ENCODE data around the gene KRTAP5-11. TPM values are rescaled to one million over a fixed set of nuclear protein-coding genes. Genes with fewer than 3 reads are reported as not detected.
A peak's percentile ranks its signal among the peaks of the same experiment; 100 is the strongest.
"Not testable (repeated sequence)": the region's sequence is repeated elsewhere in the genome, so short reads cannot be mapped to it uniquely, and the experiment has no call there.

Gene KRTAP5-11
- total RNA-seq, 1 experiment from 2014 or later, result not detected

GRCh38 chr11:71581826-71582225 is 849 bp downstream of the KRTAP5-11 start:
- H3K36me3 ChIP-seq (ENCODE audit: control insufficient read depth, insufficient read depth, low read length), result no peaks in the 10 kb centered on the region
- no peak overlapping the region for H3K4me3 Mint-ChIP-seq (ENCODE audit: unreplicated experiment)
- no peak for DNase-seq
- H3K9me3 ChIP-seq, result no peaks in the 10 kb centered on the region
- peaks cover 2% of the 10 kb centered on the region for H3K27me3 Mint-ChIP-seq (ENCODE audit: insufficient read depth, unreplicated experiment)
- POLR2A ChIA-PET, result interaction anchor here (0.6 kb wide), 1 partner anchor 330 kb away, joined by 3 read pairs; no protein-coding TSS in a partner anchor
- no peak overlapping the region for H3K27ac Mint-ChIP-seq (ENCODE audit: unreplicated experiment)
- peaks cover 29% of the 10 kb centered on the region for H3K4me1 ChIP-seq
- no peaks in the 10 kb centered on the region for H3K9me3 Mint-ChIP-seq (ENCODE audit: unreplicated experiment)
- CTCF ChIA-PET, result interaction anchor here (0.6 kb wide), 1 partner anchor 129 kb away, joined by 4 read pairs; the partner anchor contains the start of gene NADSYN1
- H3K27me3 ChIP-seq (replicated peaks; ENCODE audit: control insufficient read depth, insufficient read depth, low read length), result no peaks in the 10 kb centered on the region
- H3K36me3 Mint-ChIP-seq (ENCODE audit: insufficient read depth, unreplicated experiment), result no peaks in the 10 kb centered on the region
- BruUV-seq (replicated peaks), result no TSS peak
- intact Hi-C loops (cut with micrococcal nuclease; ENCODE audit: unreplicated experiment), result loop anchor here (2.0 kb wide), 1 partner anchor 93 kb away; no protein-coding TSS in a partner anchor
- no peak overlapping the region for H3K4me3 ChIP-seq (ENCODE audit: low read depth, low read length)
- no peak for TF ChIP-seq CTCF (IDR thresholded peaks at IDR 0.05; ENCODE audit: insufficient read depth in 1 of 2, low read depth in 1 of 2, low read length in 1 of 2, severe bottlenecking in 1 of 2, unreplicated experiment in 1 of 2)
- H3K4me1 Mint-ChIP-seq (ENCODE audit: low read depth, unreplicated experiment), result peaks cover 15% of the 10 kb centered on the region

- H3K36me3 Mint-ChIP-seq (ENCODE audit: insufficient read depth, unreplicated experiment), result no peaks in the 10 kb centered on the region
- H3K27ac Mint-ChIP-seq (ENCODE audit: unreplicated experiment), result no peak overlapping the region
- no peaks in the 10 kb centered on the region for H3K36me3 ChIP-seq (ENCODE audit: control insufficient read depth, insufficient read depth, low read length)
- peaks cover 19% of the 10 kb centered on the region for H3K4me1 ChIP-seq
- peak overlapping the region; percentile 33 for H3K4me3 Mint-ChIP-seq (ENCODE audit: unreplicated experiment)
- peak; percentile 92 to 97 for TF ChIP-seq CTCF (IDR thresholded peaks at IDR 0.05; ENCODE audit: insufficient read depth in 1 of 2, low read depth in 1 of 2, low read length in 1 of 2, severe bottlenecking in 1 of 2, unreplicated experiment in 1 of 2)
- no peaks in the 10 kb centered on the region for H3K9me3 ChIP-seq
- H3K4me3 ChIP-seq (ENCODE audit: low read depth, low read length), result no peak overlapping the region
- no TSS peak for BruUV-seq (replicated peaks)
- peaks cover 7% of the 10 kb centered on the region for H3K4me1 Mint-ChIP-seq (ENCODE audit: low read depth, unreplicated experiment)
- POLR2A ChIA-PET, result interaction anchor here (0.6 to 0.8 kb wide), 2 partner anchors 9 to 128 kb away, joined by 3 read pairs; partner anchors contain the start of gene NADSYN1
- H3K27me3 ChIP-seq (replicated peaks; ENCODE audit: control insufficient read depth, insufficient read depth, low read length), result no peaks in the 10 kb centered on the region
- intact Hi-C loops (cut with micrococcal nuclease; ENCODE audit: unreplicated experiment), result loop anchor here (2.0 kb wide), 1 partner anchor 92 kb away; no protein-coding TSS in a partner anchor
- peaks cover 2% of the 10 kb centered on the region for H3K27me3 Mint-ChIP-seq (ENCODE audit: insufficient read depth, unreplicated experiment)
- no peaks in the 10 kb centered on the region for H3K9me3 Mint-ChIP-seq (ENCODE audit: unreplicated experiment)
- CTCF ChIA-PET, result interaction anchor here (0.6 to 1.9 kb wide), 14 partner anchors 8 to 1109 kb away, joined by 3 to 12 read pairs (median 5); partner anchors contain the start of genes DHCR7 and NADSYN1
- DNase-seq, result peak; percentile 84 to 85
Measured at GRCh38 chr11:71580057-71581003, 2.3 kb downstream of the KRTAP5-11 start.

GRCh38 chr11:71579513-71579912 is 3.2 kb downstream of the KRTAP5-11 start:
- H3K4me3 Mint-ChIP-seq (ENCODE audit: unreplicated experiment); H3K4me1 Mint-ChIP-seq (ENCODE audit: low read depth, unreplicated experiment); H3K4me3 ChIP-seq (ENCODE audit: low read depth, low read length); DNase-seq; BruUV-seq (replicated peaks); H3K27me3 Mint-ChIP-seq (ENCODE audit: insufficient read depth, unreplicated experiment); H3K27ac Mint-ChIP-seq (ENCODE audit: unreplicated experiment); H3K36me3 ChIP-seq (ENCODE audit: control insufficient read depth, insufficient read depth, low read length); H3K9me3 ChIP-seq; H3K27me3 ChIP-seq (replicated peaks; ENCODE audit: control insufficient read depth, insufficient read depth, low read length); H3K9me3 Mint-ChIP-seq (ENCODE audit: unreplicated experiment); intact Hi-C loops (cut with micrococcal nuclease; ENCODE audit: unreplicated experiment); H3K36me3 Mint-ChIP-seq (ENCODE audit: insufficient read depth, unreplicated experiment): not testable (repeated sequence)
- ChIA-PET CTCF (interaction anchor here (0.6 to 1.9 kb wide), 13 partner anchors 8 to 1108 kb away, joined by 3 to 12 read pairs (median 6); partner anchors contain the start of genes DHCR7 and NADSYN1), POLR2A (interaction anchor here (0.6 to 0.8 kb wide), 2 partner anchors 10 to 127 kb away, joined by 3 read pairs; partner anchors contain the start of gene NADSYN1)
- peaks cover 19% of the 10 kb centered on the region for H3K4me1 ChIP-seq
